ENCODE measurements around the gene APAF1. TPM values are rescaled to one million over a fixed set of nuclear protein-coding genes. Genes with fewer than 3 reads are reported as not detected.

APAF1 gene
- total and polyA plus RNA-seq, 4 donors = 1.9 to 11.6 (median 6.6) TPM

- TF ChIP-seq, protein P1, sequence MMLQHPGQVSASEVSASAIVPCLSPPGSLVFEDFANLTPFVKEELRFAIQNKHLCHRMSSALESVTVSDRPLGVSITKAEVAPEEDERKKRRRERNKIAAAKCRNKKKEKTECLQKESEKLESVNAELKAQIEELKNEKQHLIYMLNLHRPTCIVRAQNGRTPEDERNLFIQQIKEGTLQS (IDR thresholded peaks at IDR 0.05) = no peak
- no peak for TF ChIP-seq JUND (IDR thresholded peaks at IDR 0.05)
These were observed 6.2 kb downstream of the APAF1 start (continued) for GRCh38 chr12:98651328-98651727.

- 96% methylated on average over 1 of the region's 1 CpG for WGBS
- Histone ChIP-seq H3K27ac (ENCODE audit: low read depth in 1 of 2, low read length in 2 of 2) (no peak overlapping the region), H3K4me3 (ENCODE audit: low read depth in 1 of 3, low read length in 3 of 3) (no peak overlapping the region), H3K4me1 (ENCODE audit: control insufficient read depth in 4 of 4, insufficient read depth in 4 of 4, low read length in 3 of 4) (no peaks in the 10 kb centered on the region), H3K36me3 (ENCODE audit: control insufficient read depth in 4 of 4, insufficient read depth in 3 of 4, low read depth in 1 of 4, low read length in 3 of 4) (peaks cover 2 to 16% (median 15%) of the 10 kb centered on the region in 4 donors), H3K27me3 (ENCODE audit: control insufficient read depth in 4 of 4, insufficient read depth in 4 of 4, low read length in 3 of 4) (no peaks in the 10 kb centered on the region), H3K9me3 (ENCODE audit: control insufficient read depth in 4 of 4, low read length in 3 of 4) (no peaks in the 10 kb centered on the region), H3K9ac (ENCODE audit: low read depth in 1 of 2, low read length in 2 of 2) (no peak overlapping the region)
- no peak for TF ChIP-seq YY1 (IDR thresholded peaks at IDR 0.05)
- TF ChIP-seq, protein P1 (IDR thresholded peaks at IDR 0.05) = no peak
- TF ChIP-seq, protein P2, sequence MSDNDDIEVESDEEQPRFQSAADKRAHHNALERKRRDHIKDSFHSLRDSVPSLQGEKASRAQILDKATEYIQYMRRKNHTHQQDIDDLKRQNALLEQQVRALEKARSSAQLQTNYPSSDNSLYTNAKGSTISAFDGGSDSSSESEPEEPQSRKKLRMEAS (IDR thresholded peaks at IDR 0.05) = no peak
- no peak for TF ChIP-seq GABPA (IDR thresholded peaks at IDR 0.05 in 1 of 2, conservative IDR thresholded peaks at IDR 0.05 in 1 of 2)
- no peak for TF ChIP-seq HNF4A (conservative IDR thresholded peaks at IDR 0.05)
- no peak for TF ChIP-seq HNF4G (IDR thresholded peaks at IDR 0.05)
- TF ChIP-seq, protein P3, sequence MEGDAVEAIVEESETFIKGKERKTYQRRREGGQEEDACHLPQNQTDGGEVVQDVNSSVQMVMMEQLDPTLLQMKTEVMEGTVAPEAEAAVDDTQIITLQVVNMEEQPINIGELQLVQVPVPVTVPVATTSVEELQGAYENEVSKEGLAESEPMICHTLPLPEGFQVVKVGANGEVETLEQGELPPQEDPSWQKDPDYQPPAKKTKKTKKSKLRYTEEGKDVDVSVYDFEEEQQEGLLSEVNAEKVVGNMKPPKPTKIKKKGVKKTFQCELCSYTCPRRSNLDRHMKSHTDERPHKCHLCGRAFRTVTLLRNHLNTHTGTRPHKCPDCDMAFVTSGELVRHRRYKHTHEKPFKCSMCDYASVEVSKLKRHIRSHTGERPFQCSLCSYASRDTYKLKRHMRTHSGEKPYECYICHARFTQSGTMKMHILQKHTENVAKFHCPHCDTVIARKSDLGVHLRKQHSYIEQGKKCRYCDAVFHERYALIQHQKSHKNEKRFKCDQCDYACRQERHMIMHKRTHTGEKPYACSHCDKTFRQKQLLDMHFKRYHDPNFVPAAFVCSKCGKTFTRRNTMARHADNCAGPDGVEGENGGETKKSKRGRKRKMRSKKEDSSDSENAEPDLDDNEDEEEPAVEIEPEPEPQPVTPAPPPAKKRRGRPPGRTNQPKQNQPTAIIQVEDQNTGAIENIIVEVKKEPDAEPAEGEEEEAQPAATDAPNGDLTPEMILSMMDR (IDR thresholded peaks at IDR 0.05; ENCODE audit: low read depth, low read length, missing input control) = peak; percentile 65
- TF ChIP-seq RAD21 (IDR thresholded peaks at IDR 0.05) = peak; percentile 97
- TF ChIP-seq FOXA2 (IDR thresholded peaks at IDR 0.05) = peak; percentile 88
- TF ChIP-seq FOXA1 (IDR thresholded peaks at IDR 0.05) = peak; percentile 80
- TF ChIP-seq EGR1 (IDR thresholded peaks at IDR 0.05; ENCODE audit: low read depth in 2 of 2) = no peak
- no peak for DNase-seq (ENCODE audit: low spot score)
These were observed 8.9 kb downstream of the APAF1 start for GRCh38 chr12:98653866-98654493.

DNA sequence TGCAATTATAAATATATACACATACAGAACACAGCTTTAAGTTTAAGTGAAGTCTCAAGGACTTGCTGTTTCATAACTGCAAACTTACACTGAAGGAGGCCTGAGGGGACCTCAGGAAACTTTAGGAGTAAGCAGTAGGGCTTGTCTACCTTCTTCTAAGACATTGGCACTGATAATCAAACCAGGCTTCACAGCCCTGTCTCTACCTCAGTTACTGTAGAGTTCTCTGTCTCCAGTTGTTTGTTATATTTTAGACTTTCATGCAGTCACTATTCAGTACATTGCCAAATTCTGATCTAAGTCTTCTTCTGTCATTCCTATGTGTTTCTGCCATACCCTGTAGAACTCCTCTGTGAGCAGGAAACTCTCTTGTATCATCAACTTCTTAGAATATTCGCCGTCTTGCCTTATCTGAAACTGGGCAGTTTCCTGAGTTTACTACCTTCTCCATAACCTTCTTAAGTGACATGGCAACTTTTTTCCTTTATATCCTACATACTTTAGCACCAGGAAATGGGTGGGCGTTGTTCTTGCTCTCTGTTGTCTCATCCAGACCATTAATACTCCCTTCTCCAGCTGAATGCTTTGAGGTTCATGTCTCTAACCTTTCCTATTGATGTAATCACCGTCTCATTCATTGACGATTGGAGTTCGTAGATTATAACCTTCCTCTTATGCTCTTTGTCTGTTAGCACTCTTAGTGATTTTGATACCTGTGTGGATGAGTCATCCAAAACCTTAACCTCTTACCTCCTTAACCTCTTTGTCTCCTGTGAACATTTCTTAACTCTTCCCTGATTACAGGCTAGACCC lies 11.4 kb downstream of the APAF1 start:
- no peaks in the 10 kb centered on the region for H3K27me3 ChIP-seq (ENCODE audit: control insufficient read depth in 4 of 4, insufficient read depth in 4 of 4, low read length in 3 of 4)
- TF ChIP-seq FOXA2 (IDR thresholded peaks at IDR 0.05) = no peak
- TF ChIP-seq RXRA (IDR thresholded peaks at IDR 0.05) = no peak
- no peak for TF ChIP-seq SP1 (IDR thresholded peaks at IDR 0.05)
- TF ChIP-seq HNF4G (IDR thresholded peaks at IDR 0.05) = no peak
- TF ChIP-seq, protein P2 (IDR thresholded peaks at IDR 0.05) = no peak
- no peak for TF ChIP-seq FOXA1 (IDR thresholded peaks at IDR 0.05)
- TF ChIP-seq GABPA (IDR thresholded peaks at IDR 0.05 in 1 of 2, conservative IDR thresholded peaks at IDR 0.05 in 1 of 2) = no peak
- no peak for TF ChIP-seq NR2F2 (IDR thresholded peaks at IDR 0.05)
- no peaks in the 10 kb centered on the region for H3K4me1 ChIP-seq (ENCODE audit: control insufficient read depth in 4 of 4, insufficient read depth in 4 of 4, low read length in 3 of 4)
- H3K4me3 ChIP-seq (ENCODE audit: low read depth in 1 of 3, low read length in 3 of 3) = no peak overlapping the region
- WGBS = 77% methylated on average over 6 of the region's 6 CpGs
- H3K9me3 ChIP-seq (ENCODE audit: control insufficient read depth in 4 of 4, low read length in 3 of 4) = no peaks in the 10 kb centered on the region
- H3K27ac ChIP-seq (ENCODE audit: low read depth in 1 of 2, low read length in 2 of 2) = no peak overlapping the region
- peaks cover 3 to 22% (median 9%) of the 10 kb centered on the region in 4 donors for H3K36me3 ChIP-seq (ENCODE audit: control insufficient read depth in 4 of 4, insufficient read depth in 3 of 4, low read depth in 1 of 4, low read length in 3 of 4)
- DNase-seq (ENCODE audit: low spot score) = no peak
- H3K9ac ChIP-seq (ENCODE audit: low read depth in 1 of 2, low read length in 2 of 2) = no peak overlapping the region

Data from liver (tissue), 9 donors.